Ovary (tissue), 3 donors: ENCODE measurements around the gene TCF7L1.

Experiments used
- EP300 ChIP-seq: sonication (generic); formaldehyde crosslinking; IDR thresholded peaks from one replicate; pipeline ENCODE4 v1.6.1; 2017; ENCODE audit warnings: antibody characterized with exemption
- POLR2A ChIP-seq: fragments of 450-650 bp; IDR thresholded peaks from one replicate; pipeline ENCODE4 v1.6.1; 2017; ENCODE audit warnings: antibody characterized with exemption, mild to moderate bottlenecking, moderate library complexity
- TF ChIP-seq, protein P1 (sequence below), 3 donors: fragments of 450-650 bp in 2 of 3; fragments of 200-600 bp in 1 of 3; IDR thresholded peaks; one replicate each; pipeline versions ENCODE4 v1.5.1 to v1.8.0; 2016 to 2022; ENCODE audit warnings: antibody characterized with exemption in 3 of 3, mild to moderate bottlenecking in 1 of 3
- donor health status: DM: no; HTN: no; CAD: no.

DNA sequence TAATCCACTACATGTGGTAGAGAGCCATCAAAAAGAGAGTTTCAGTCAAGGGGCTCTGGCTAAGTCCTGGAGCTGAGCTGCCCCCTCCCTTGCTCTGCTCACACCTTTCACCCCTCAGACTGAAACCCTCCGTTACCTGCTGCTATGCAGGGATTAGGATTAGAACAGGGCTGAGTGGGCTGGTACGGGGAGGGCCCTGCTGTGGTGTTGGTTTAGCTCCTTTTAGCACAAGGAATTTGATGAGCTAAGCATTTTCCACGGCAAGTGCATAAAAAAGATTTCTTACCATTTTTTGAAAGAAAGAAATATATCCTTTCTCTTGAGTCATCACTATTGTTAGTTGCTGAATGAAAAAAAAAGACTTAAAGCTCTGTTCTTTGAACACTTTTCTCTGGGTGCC lies 46.3 kb downstream of the TCF7L1 start:
- TF ChIP-seq, protein P1, sequence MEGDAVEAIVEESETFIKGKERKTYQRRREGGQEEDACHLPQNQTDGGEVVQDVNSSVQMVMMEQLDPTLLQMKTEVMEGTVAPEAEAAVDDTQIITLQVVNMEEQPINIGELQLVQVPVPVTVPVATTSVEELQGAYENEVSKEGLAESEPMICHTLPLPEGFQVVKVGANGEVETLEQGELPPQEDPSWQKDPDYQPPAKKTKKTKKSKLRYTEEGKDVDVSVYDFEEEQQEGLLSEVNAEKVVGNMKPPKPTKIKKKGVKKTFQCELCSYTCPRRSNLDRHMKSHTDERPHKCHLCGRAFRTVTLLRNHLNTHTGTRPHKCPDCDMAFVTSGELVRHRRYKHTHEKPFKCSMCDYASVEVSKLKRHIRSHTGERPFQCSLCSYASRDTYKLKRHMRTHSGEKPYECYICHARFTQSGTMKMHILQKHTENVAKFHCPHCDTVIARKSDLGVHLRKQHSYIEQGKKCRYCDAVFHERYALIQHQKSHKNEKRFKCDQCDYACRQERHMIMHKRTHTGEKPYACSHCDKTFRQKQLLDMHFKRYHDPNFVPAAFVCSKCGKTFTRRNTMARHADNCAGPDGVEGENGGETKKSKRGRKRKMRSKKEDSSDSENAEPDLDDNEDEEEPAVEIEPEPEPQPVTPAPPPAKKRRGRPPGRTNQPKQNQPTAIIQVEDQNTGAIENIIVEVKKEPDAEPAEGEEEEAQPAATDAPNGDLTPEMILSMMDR (IDR thresholded peaks at IDR 0.05) = no peak
- TF ChIP-seq POLR2A (no peak), EP300 (no peak)
